ENCODE data around the gene DLG3.

DLG3 gene

GRCh38 chrX:70444946-70445656 is 466 bp downstream of the DLG3 start:
- no peak overlapping the region for H3K27ac ChIP-seq (ENCODE audit: low read depth, low read length)
- no peaks in the 10 kb centered on the region for H3K4me1 ChIP-seq (ENCODE audit: control insufficient read depth, low read length)
- H3K79me2 ChIP-seq (ENCODE audit: control insufficient read depth, low read length) = no peaks in the 10 kb centered on the region
- H3K9me3 ChIP-seq (ENCODE audit: control insufficient read depth, insufficient read depth, low read length) = no peaks in the 10 kb centered on the region
- H3K27me3 ChIP-seq (ENCODE audit: control insufficient read depth, low read length) = peaks cover 14% of the 10 kb centered on the region
- H3F3A ChIP-seq (ENCODE audit: control insufficient read depth, insufficient read depth) = no peaks in the 10 kb centered on the region
- TF ChIP-seq EZH2phosphoT487 (IDR thresholded peaks at IDR 0.05; ENCODE audit: borderline replicate concordance, low read length) (no peak), CTCF (IDR thresholded peaks at IDR 0.05; ENCODE audit: low read depth, low read length, poor library complexity, severe bottlenecking) (no peak)
- H4K20me1 ChIP-seq (ENCODE audit: control insufficient read depth, insufficient read depth, low read depth, low read length) = no peaks in the 10 kb centered on the region
- no peaks in the 10 kb centered on the region for H3K9me2 ChIP-seq (replicated peaks; ENCODE audit: control insufficient read depth, low read length)
- no peak overlapping the region for H3K4me2 ChIP-seq (ENCODE audit: low read length)
- H3K4me3 ChIP-seq (ENCODE audit: low read length) = no peak overlapping the region
- no peaks in the 10 kb centered on the region for H3K36me3 ChIP-seq (ENCODE audit: control insufficient read depth, low read length)

GRCh38 chrX:70445951-70446350 is 1.3 kb downstream of the DLG3 start:
- H3K9me3 ChIP-seq (ENCODE audit: control insufficient read depth, insufficient read depth, low read length) = no peaks in the 10 kb centered on the region
- no peaks in the 10 kb centered on the region for H3K36me3 ChIP-seq (ENCODE audit: control insufficient read depth, low read length)
- no peak overlapping the region for H3K27ac ChIP-seq (ENCODE audit: low read depth, low read length)
- H3K4me1 ChIP-seq (ENCODE audit: control insufficient read depth, low read length) = no peaks in the 10 kb centered on the region
- H3K9me2 ChIP-seq (replicated peaks; ENCODE audit: control insufficient read depth, low read length) = no peaks in the 10 kb centered on the region
- H4K20me1 ChIP-seq (ENCODE audit: control insufficient read depth, insufficient read depth, low read depth, low read length) = no peaks in the 10 kb centered on the region
- no peak for TF ChIP-seq EZH2phosphoT487 (IDR thresholded peaks at IDR 0.05; ENCODE audit: borderline replicate concordance, low read length)
- no peak for TF ChIP-seq CTCF (IDR thresholded peaks at IDR 0.05; ENCODE audit: low read depth, low read length, poor library complexity, severe bottlenecking)
- H3K27me3 ChIP-seq (ENCODE audit: control insufficient read depth, low read length) = peaks cover 14% of the 10 kb centered on the region
- H3K79me2 ChIP-seq (ENCODE audit: control insufficient read depth, low read length) = no peaks in the 10 kb centered on the region
- no peak overlapping the region for H3K4me3 ChIP-seq (ENCODE audit: low read length)
- no peak overlapping the region for H3K4me2 ChIP-seq (ENCODE audit: low read length)
- H3F3A ChIP-seq (ENCODE audit: control insufficient read depth, insufficient read depth) = no peaks in the 10 kb centered on the region

GRCh38 chrX:70446380-70447350 is 2.0 kb downstream of the DLG3 start:
- no peaks in the 10 kb centered on the region for H3K9me3 ChIP-seq (ENCODE audit: control insufficient read depth, insufficient read depth, low read length)
- H3K4me3 ChIP-seq (ENCODE audit: low read length) = no peak overlapping the region
- no peaks in the 10 kb centered on the region for H3F3A ChIP-seq (ENCODE audit: control insufficient read depth, insufficient read depth)
- H3K27me3 ChIP-seq (ENCODE audit: control insufficient read depth, low read length) = peaks cover 14% of the 10 kb centered on the region
- H3K9me2 ChIP-seq (replicated peaks; ENCODE audit: control insufficient read depth, low read length) = no peaks in the 10 kb centered on the region
- H3K4me1 ChIP-seq (ENCODE audit: control insufficient read depth, low read length) = peaks cover 3% of the 10 kb centered on the region
- no peaks in the 10 kb centered on the region for H3K79me2 ChIP-seq (ENCODE audit: control insufficient read depth, low read length)
- no peak for TF ChIP-seq CTCF (IDR thresholded peaks at IDR 0.05; ENCODE audit: low read depth, low read length, poor library complexity, severe bottlenecking)
- no peak for TF ChIP-seq EZH2phosphoT487 (IDR thresholded peaks at IDR 0.05; ENCODE audit: borderline replicate concordance, low read length)
- H3K4me2 ChIP-seq (ENCODE audit: low read length) = no peak overlapping the region
- no peaks in the 10 kb centered on the region for H4K20me1 ChIP-seq (ENCODE audit: control insufficient read depth, insufficient read depth, low read depth, low read length)
- H3K36me3 ChIP-seq (ENCODE audit: control insufficient read depth, low read length) = no peaks in the 10 kb centered on the region
- H3K27ac ChIP-seq (ENCODE audit: low read depth, low read length) = no peak overlapping the region
